ENCODE data around the gene EVA1B. TPM values are rescaled to one million over a fixed set of nuclear protein-coding genes. Genes with fewer than 3 reads are reported as not detected.
A peak's percentile ranks its signal among the peaks of the same experiment; 100 is the strongest.

EVA1B gene
- polyA plus RNA-seq, 1 donor (not counting 4 experiments of a cell fraction or from before 2014, with no cell fraction given), result 2.4 TPM

DNA sequence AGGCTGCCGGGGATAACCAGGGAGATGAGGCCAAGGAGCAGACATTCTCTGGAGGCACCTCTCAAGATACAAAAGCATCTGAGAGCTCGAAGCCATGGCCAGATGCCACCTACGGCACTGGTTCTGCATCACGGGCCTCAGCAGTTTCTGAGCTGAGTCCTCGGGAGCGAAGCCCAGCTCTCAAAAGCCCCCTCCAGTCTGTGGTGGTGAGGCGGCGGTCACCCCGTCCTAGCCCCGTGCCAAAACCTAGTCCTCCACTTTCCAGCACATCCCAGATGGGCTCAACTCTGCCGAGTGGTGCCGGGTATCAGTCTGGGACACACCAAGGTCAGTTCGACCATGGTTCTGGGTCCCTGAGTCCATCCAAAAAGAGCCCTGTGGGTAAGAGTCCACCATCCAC lies 36.6 kb downstream of the EVA1B start:
- Histone ChIP-seq H2AFZ (ENCODE audit: control insufficient read depth, low read length) (no peak overlapping the region), H3K9me3 (ENCODE audit: control insufficient read depth, low read depth, low read length) (no peaks in the 10 kb centered on the region), H3K27me3 (ENCODE audit: control insufficient read depth, extremely low read depth, insufficient read depth, low read length) (no peaks in the 10 kb centered on the region), H3K9ac (ENCODE audit: control insufficient read depth, extremely low read depth, insufficient read depth, low read length) (no peak overlapping the region), H3K36me3 (ENCODE audit: control insufficient read depth in 2 of 2, extremely low read depth in 1 of 2, insufficient read depth in 2 of 2, low read length in 2 of 2) (peaks cover 36 to 54% of the 10 kb centered on the region in 2 experiments), H4K20me1 (ENCODE audit: control insufficient read depth, extremely low read depth, insufficient read depth, low read length) (no peaks in the 10 kb centered on the region), H3K9me1 (ENCODE audit: control insufficient read depth, extremely low read depth, insufficient read depth, low read length) (no peaks in the 10 kb centered on the region), H3K4me2 (ENCODE audit: control insufficient read depth, extremely low read depth, insufficient read depth, low read depth, low read length) (no peak overlapping the region), H3K4me1 (ENCODE audit: control insufficient read depth, extremely low read depth, insufficient read depth, low read length) (no peaks in the 10 kb centered on the region), H3K79me2 (ENCODE audit: control insufficient read depth, insufficient read depth, low read length) (peaks cover 33% of the 10 kb centered on the region), H3K4me3 (ENCODE audit: control insufficient read depth in 2 of 3, extremely low read depth in 1 of 3, insufficient read depth in 2 of 3, low read depth in 1 of 3, low read length in 3 of 3) (no peak overlapping the region), H3K27ac (ENCODE audit: control insufficient read depth, insufficient read depth, low read length) (no peak overlapping the region)
- DNase-seq (ENCODE audit: low read depth, low spot score) (no peak), FAIRE-seq (no peak)
- TF ChIP-seq EZH2 (IDR thresholded peaks at IDR 0.05; ENCODE audit: low read length), result no peak
- dilution Hi-C loops (cut with MboI; ENCODE audit: extremely low pct_ligation_motif_present, low sequenced_read_pairs), result no loop called here

DNA sequence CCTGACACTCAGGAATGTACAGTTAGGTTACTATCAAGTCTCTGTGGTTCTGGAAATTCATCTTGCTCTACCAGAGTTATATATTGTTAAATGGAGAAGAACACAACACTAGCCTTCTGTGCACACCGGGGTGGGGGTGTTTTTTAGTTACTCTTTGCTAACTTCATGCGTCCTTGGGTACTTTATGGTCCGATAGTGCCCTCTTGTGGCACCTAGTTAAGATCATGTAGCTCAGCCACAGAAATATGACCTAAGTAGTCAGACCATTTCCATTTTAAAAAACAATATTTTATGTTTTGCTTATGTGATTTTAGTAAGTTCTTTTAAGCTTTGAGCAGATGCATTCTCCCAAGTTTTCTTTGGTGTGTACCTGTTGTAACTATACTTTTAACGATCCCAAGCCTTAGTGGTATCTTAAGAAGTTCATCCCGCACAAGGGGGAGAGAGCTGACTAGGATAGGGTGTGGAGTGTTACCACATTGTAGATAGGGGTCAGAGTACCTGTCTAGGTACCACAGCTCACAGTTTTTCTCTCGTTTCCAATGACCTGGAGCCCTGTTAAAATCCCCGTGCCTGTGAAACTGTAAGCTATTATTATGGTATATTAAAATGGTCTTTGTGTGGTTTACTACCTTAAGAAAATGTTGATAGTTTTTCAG lies 37.9 kb downstream of the EVA1B start:
- H3K4me3 ChIP-seq (ENCODE audit: control insufficient read depth in 2 of 3, extremely low read depth in 1 of 3, insufficient read depth in 2 of 3, low read depth in 1 of 3, low read length in 3 of 3), result no peak overlapping the region
- no peak overlapping the region for H3K27ac ChIP-seq (ENCODE audit: control insufficient read depth, insufficient read depth, low read length)
- dilution Hi-C loops (cut with MboI; ENCODE audit: extremely low pct_ligation_motif_present, low sequenced_read_pairs), result no loop called here
- no peak overlapping the region for H3K9ac ChIP-seq (ENCODE audit: control insufficient read depth, extremely low read depth, insufficient read depth, low read length)
- H3K4me1 ChIP-seq (ENCODE audit: control insufficient read depth, extremely low read depth, insufficient read depth, low read length), result no peaks in the 10 kb centered on the region
- H4K20me1 ChIP-seq (ENCODE audit: control insufficient read depth, extremely low read depth, insufficient read depth, low read length), result no peaks in the 10 kb centered on the region
- H3K36me3 ChIP-seq (ENCODE audit: control insufficient read depth in 2 of 2, extremely low read depth in 1 of 2, insufficient read depth in 2 of 2, low read length in 2 of 2), result peaks cover 32 to 43% of the 10 kb centered on the region in 2 experiments
- no peaks in the 10 kb centered on the region for H3K27me3 ChIP-seq (ENCODE audit: control insufficient read depth, extremely low read depth, insufficient read depth, low read length)
- peak; percentile 71 for FAIRE-seq
- H3K9me1 ChIP-seq (ENCODE audit: control insufficient read depth, extremely low read depth, insufficient read depth, low read length), result no peaks in the 10 kb centered on the region
- H2AFZ ChIP-seq (ENCODE audit: control insufficient read depth, low read length), result no peak overlapping the region
- TF ChIP-seq, protein P1, sequence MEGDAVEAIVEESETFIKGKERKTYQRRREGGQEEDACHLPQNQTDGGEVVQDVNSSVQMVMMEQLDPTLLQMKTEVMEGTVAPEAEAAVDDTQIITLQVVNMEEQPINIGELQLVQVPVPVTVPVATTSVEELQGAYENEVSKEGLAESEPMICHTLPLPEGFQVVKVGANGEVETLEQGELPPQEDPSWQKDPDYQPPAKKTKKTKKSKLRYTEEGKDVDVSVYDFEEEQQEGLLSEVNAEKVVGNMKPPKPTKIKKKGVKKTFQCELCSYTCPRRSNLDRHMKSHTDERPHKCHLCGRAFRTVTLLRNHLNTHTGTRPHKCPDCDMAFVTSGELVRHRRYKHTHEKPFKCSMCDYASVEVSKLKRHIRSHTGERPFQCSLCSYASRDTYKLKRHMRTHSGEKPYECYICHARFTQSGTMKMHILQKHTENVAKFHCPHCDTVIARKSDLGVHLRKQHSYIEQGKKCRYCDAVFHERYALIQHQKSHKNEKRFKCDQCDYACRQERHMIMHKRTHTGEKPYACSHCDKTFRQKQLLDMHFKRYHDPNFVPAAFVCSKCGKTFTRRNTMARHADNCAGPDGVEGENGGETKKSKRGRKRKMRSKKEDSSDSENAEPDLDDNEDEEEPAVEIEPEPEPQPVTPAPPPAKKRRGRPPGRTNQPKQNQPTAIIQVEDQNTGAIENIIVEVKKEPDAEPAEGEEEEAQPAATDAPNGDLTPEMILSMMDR (optimal IDR thresholded peaks at IDR 0.05 in 1 of 3, IDR thresholded peaks at IDR 0.05 in 1 of 3, conservative IDR thresholded peaks at IDR 0.05 in 1 of 3; ENCODE audit: extremely low read depth in 1 of 3, insufficient read depth in 2 of 3, low read length in 3 of 3), result peak; percentile 59 to 66 (median 62)
- TF ChIP-seq EZH2 (IDR thresholded peaks at IDR 0.05; ENCODE audit: low read length), result no peak
- no peak overlapping the region for H3K4me2 ChIP-seq (ENCODE audit: control insufficient read depth, extremely low read depth, insufficient read depth, low read depth, low read length)
- no peaks in the 10 kb centered on the region for H3K9me3 ChIP-seq (ENCODE audit: control insufficient read depth, low read depth, low read length)
- DNase-seq (ENCODE audit: low read depth, low spot score), result peak; percentile 58
- peaks cover 34% of the 10 kb centered on the region for H3K79me2 ChIP-seq (ENCODE audit: control insufficient read depth, insufficient read depth, low read length)

DNA sequence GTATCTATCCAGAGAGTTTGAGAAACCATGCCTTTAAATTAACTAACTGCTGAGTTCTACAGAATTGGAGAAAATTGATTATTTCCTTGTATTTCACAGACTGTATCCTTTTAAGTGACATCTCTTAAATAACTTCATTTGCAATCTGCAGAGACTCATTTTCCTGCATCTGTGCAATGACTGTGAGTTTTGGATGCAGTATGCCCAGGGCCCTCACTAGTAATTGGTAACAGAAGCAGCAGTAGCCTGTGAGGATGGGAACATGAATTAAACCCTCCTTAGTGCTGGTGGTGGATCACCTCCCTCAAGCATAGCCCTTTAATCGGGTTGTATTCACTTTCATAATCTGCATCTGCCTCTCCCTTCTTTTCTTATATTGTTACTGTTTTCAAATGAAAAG lies 38.9 kb downstream of the EVA1B start:
- Histone ChIP-seq H3K79me2 (ENCODE audit: control insufficient read depth, insufficient read depth, low read length) (peaks cover 40% of the 10 kb centered on the region), H3K36me3 (ENCODE audit: control insufficient read depth in 2 of 2, extremely low read depth in 1 of 2, insufficient read depth in 2 of 2, low read length in 2 of 2) (peaks cover 26 to 39% of the 10 kb centered on the region in 2 experiments), H3K4me2 (ENCODE audit: control insufficient read depth, extremely low read depth, insufficient read depth, low read depth, low read length) (no peak overlapping the region), H3K9ac (ENCODE audit: control insufficient read depth, extremely low read depth, insufficient read depth, low read length) (no peak overlapping the region), H3K4me1 (ENCODE audit: control insufficient read depth, extremely low read depth, insufficient read depth, low read length) (no peaks in the 10 kb centered on the region), H3K9me1 (ENCODE audit: control insufficient read depth, extremely low read depth, insufficient read depth, low read length) (no peaks in the 10 kb centered on the region), H3K4me3 (ENCODE audit: control insufficient read depth in 2 of 3, extremely low read depth in 1 of 3, insufficient read depth in 2 of 3, low read depth in 1 of 3, low read length in 3 of 3) (no peak overlapping the region), H2AFZ (ENCODE audit: control insufficient read depth, low read length) (no peak overlapping the region), H4K20me1 (ENCODE audit: control insufficient read depth, extremely low read depth, insufficient read depth, low read length) (no peaks in the 10 kb centered on the region), H3K9me3 (ENCODE audit: control insufficient read depth, low read depth, low read length) (no peaks in the 10 kb centered on the region), H3K27ac (ENCODE audit: control insufficient read depth, insufficient read depth, low read length) (no peak overlapping the region), H3K27me3 (ENCODE audit: control insufficient read depth, extremely low read depth, insufficient read depth, low read length) (no peaks in the 10 kb centered on the region)
- DNase-seq (ENCODE audit: low read depth, low spot score), result no peak
- no peak for TF ChIP-seq EZH2 (IDR thresholded peaks at IDR 0.05; ENCODE audit: low read length)
- TF ChIP-seq, protein P1 (optimal IDR thresholded peaks at IDR 0.05 in 1 of 3, IDR thresholded peaks at IDR 0.05 in 1 of 3, conservative IDR thresholded peaks at IDR 0.05 in 1 of 3; ENCODE audit: extremely low read depth in 1 of 3, insufficient read depth in 2 of 3, low read length in 3 of 3), result no peak
- FAIRE-seq, result no peak
- dilution Hi-C loops (cut with MboI; ENCODE audit: extremely low pct_ligation_motif_present, low sequenced_read_pairs), result no loop called here
